ENCODE results near the gene PIBF1. TPM values are rescaled to one million over a fixed set of nuclear protein-coding genes. Genes with fewer than 3 reads are reported as not detected.

Gene PIBF1
- total and polyA plus RNA-seq, 2 of the 4 experiments (the other 2 are of a cell fraction) = 5.1 to 13.3 TPM

DNA sequence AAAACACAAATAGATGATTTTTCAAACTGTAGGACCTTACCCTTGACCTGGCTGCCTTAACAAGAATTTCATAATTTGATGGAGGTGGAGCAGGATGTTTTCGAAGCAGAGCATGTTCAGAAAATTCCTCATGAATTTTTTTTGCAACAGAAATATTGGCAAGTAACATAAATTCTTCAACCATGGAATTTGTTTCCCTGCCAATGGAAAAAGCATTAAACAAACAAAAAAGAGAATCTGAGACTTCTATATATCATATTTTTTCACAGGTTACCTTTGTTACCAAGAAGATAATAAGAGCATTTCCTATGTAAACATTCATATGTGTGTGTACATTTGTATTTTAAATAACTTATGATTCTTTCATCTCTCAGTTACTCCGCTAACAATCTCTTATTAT lies 18.5 kb upstream of the PIBF1 start:
- intact Hi-C loops (cut with micrococcal nuclease) (no loop called here), dilution Hi-C loops (cut with HindIII; ENCODE audit: low sequenced_read_pairs, unreplicated experiment) (no loop called here), in situ Hi-C loops (cut with MboI; ENCODE audit: low sequenced_read_pairs) (no loop called here)
- no peak overlapping the region for H3K14ac ChIP-seq (replicated peaks; ENCODE audit: low read depth, low read length)
- ATAC-seq (ENCODE audit: low read depth) = peak; percentile 40
- H3K4me2 ChIP-seq (ENCODE audit: low read depth, low read length) = no peak overlapping the region
- no peak overlapping the region for H4K91ac ChIP-seq (ENCODE audit: insufficient read depth, low read depth, low read length)
- H3K27me3 ChIP-seq (ENCODE audit: control insufficient read depth, insufficient read depth, low read length) = no peaks in the 10 kb centered on the region
- no peak overlapping the region for H3K9ac ChIP-seq (ENCODE audit: low read depth, low read length)
- H3K23ac ChIP-seq (ENCODE audit: low read depth, low read length) = no peak overlapping the region
- no peak overlapping the region for H2BK120ac ChIP-seq (ENCODE audit: low read depth, low read length)
- H4K8ac ChIP-seq (ENCODE audit: low read depth in 2 of 2, low read length in 2 of 2) = no peak overlapping the region
- DNase-seq = no peak
- CTCF ChIA-PET = no interaction called here
- POLR2A ChIA-PET (ENCODE audit: unreplicated experiment) = no interaction called here
- no peak overlapping the region for H3K18ac ChIP-seq (ENCODE audit: low read depth, low read length)
- H4K5ac ChIP-seq (ENCODE audit: low read depth, low read length) = no peak overlapping the region
- TF ChIP-seq MAZ (IDR thresholded peaks at IDR 0.05; ENCODE audit: borderline replicate concordance, low read depth, low read length) (no peak), CHD1 (IDR thresholded peaks at IDR 0.05; ENCODE audit: low read depth, low read length) (no peak), FOS (IDR thresholded peaks at IDR 0.05; ENCODE audit: low read depth, low read length) (no peak), RCOR1 (IDR thresholded peaks at IDR 0.05; ENCODE audit: insufficient replicate concordance, low read length) (no peak), RAD21 (IDR thresholded peaks at IDR 0.05; ENCODE audit: low read length) (no peak), POLR2A (IDR thresholded peaks at IDR 0.05; ENCODE audit: low read depth, low read length) (no peak), MAFK (IDR thresholded peaks at IDR 0.05; ENCODE audit: low read depth, low read length) (no peak), NFE2L2 (IDR thresholded peaks at IDR 0.05; ENCODE audit: low read depth, low read length) (no peak)
- TF ChIP-seq, protein P1, sequence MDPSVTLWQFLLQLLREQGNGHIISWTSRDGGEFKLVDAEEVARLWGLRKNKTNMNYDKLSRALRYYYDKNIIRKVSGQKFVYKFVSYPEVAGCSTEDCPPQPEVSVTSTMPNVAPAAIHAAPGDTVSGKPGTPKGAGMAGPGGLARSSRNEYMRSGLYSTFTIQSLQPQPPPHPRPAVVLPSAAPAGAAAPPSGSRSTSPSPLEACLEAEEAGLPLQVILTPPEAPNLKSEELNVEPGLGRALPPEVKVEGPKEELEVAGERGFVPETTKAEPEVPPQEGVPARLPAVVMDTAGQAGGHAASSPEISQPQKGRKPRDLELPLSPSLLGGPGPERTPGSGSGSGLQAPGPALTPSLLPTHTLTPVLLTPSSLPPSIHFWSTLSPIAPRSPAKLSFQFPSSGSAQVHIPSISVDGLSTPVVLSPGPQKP (IDR thresholded peaks at IDR 0.05; ENCODE audit: borderline replicate concordance, low read depth, low read length) = no peak
- no peak overlapping the region for H2AFZ ChIP-seq (replicated peaks; ENCODE audit: low read length, poor library complexity)
- H2BK15ac ChIP-seq (ENCODE audit: low read depth, low read length) = no peak overlapping the region
- no peak overlapping the region for H3K56ac ChIP-seq (ENCODE audit: extremely low read depth, insufficient read depth, low read length)
- H3K27ac ChIP-seq (ENCODE audit: insufficient read depth, low read length) = no peak overlapping the region
- H3K79me1 ChIP-seq (ENCODE audit: low read depth in 1 of 2, low read length in 2 of 2) = no peaks in the 10 kb centered on the region; a peak in 1 of 4 replicates
- no peaks in the 10 kb centered on the region for H4K20me1 ChIP-seq (ENCODE audit: insufficient read depth, low read length)
- H2BK5ac ChIP-seq (ENCODE audit: low read depth, low read length, poor library complexity, severe bottlenecking) = no peak overlapping the region
- no peaks in the 10 kb centered on the region for H3K4me1 ChIP-seq (ENCODE audit: control insufficient read depth, insufficient read depth, low read length)
- H3K4ac ChIP-seq (ENCODE audit: low read depth, low read length) = no peak overlapping the region
- no peaks in the 10 kb centered on the region for H3K9me1 ChIP-seq (ENCODE audit: insufficient read depth, low read length)
- no peak overlapping the region for H2AK5ac ChIP-seq (ENCODE audit: low read depth, low read length)
- no peak overlapping the region for H2AK9ac ChIP-seq (replicated peaks; ENCODE audit: low read depth, low read length, poor library complexity)
- H3K36me3 ChIP-seq (ENCODE audit: control insufficient read depth, insufficient read depth, low read length) = peaks cover 43% of the 10 kb centered on the region
- H3K4me3 ChIP-seq (ENCODE audit: insufficient read depth, low read depth, low read length) = no peak overlapping the region
- no CpG with 5 or more reads among the region's 2 CpGs for WGBS, 2 experiments (ENCODE audit: extremely low coverage in 2 of 2, insufficient read length in 1 of 2)
- H3K9me3 ChIP-seq (ENCODE audit: control insufficient read depth, insufficient read depth, low read length) = no peaks in the 10 kb centered on the region
- no peak overlapping the region for H2BK20ac ChIP-seq (ENCODE audit: low read depth, low read length)
- no TSS peak for BruUV-seq (replicated peaks)

Data from IMR-90 (cell line).